HFFc6 (cell line): ENCODE measurements around the gene LCNL1. TPM values are rescaled to one million over a fixed set of nuclear protein-coding genes. Genes with fewer than 3 reads are reported as not detected.
A peak's percentile ranks its signal among the peaks of the same experiment; 100 is the strongest.

Experiments used
- DNase-seq: peaks from one replicate; pipeline ENCODE4 v3.0.0-alpha.2; 2018
- H3K27ac Mint-ChIP-seq: 2 replicates; pipeline ENCODE4 v1.8.0; 2020; ENCODE audit warnings: mild to moderate bottlenecking, mixed read lengths
- H3K27me3 Mint-ChIP-seq: 2 replicates; pipeline ENCODE4 v1.8.0; 2021; ENCODE audit warnings: mild to moderate bottlenecking, moderate library complexity, mixed read lengths; ENCODE audit not compliant: insufficient read depth
- H3K36me3 Mint-ChIP-seq: 2 replicates; pipeline ENCODE4 v1.8.0; 2021; ENCODE audit warnings: low read depth, mixed read lengths
- H3K4me1 Mint-ChIP-seq: 2 replicates; pipeline ENCODE4 v1.8.0; 2020; ENCODE audit warnings: low read depth, mixed read lengths
- H3K4me3 Mint-ChIP-seq: 2 replicates; pipeline ENCODE4 v1.8.0; 2020; ENCODE audit warnings: mild to moderate bottlenecking, moderate library complexity, mixed read lengths
- H3K9me3 Mint-ChIP-seq: 2 replicates; pipeline ENCODE4 v1.8.0; 2020; ENCODE audit warnings: mild to moderate bottlenecking, mixed read lengths
- total RNA-seq, 6 experiments: library from RNA; stranded (reverse); fragmentation: NEBNext Ultra II Directional; extraction: Animal tissue kit (Norgen Biotek cat#: 25700); gene quantifications; 2 replicates in 1 of 6; 3 replicates in 5 of 6; pipeline ENCODE4 v1.2.3, GENCODE V29; 2021
- TF ChIP-seq, protein P1 (sequence below): fragments of 200-600 bp; sonication (generic); IDR thresholded peaks from 2 replicates; pipeline ENCODE4 v1.5.0; 2021; ENCODE audit warnings: antibody characterized with exemption, mild to moderate bottlenecking

The LCNL1 gene
- total RNA-seq, 6 experiments from 2014 or later, result not detected

GRCh38 chr9:136972335-136972734 is 10.5 kb upstream of the LCNL1 start:
- Mint-ChIP-seq H3K4me1 (no peaks in the 10 kb centered on the region), H3K4me3 (no peak overlapping the region), H3K27ac (no peak overlapping the region), H3K27me3 (peaks cover 7% of the 10 kb centered on the region), H3K36me3 (no peaks in the 10 kb centered on the region), H3K9me3 (no peaks in the 10 kb centered on the region)
- TF ChIP-seq, protein P1, sequence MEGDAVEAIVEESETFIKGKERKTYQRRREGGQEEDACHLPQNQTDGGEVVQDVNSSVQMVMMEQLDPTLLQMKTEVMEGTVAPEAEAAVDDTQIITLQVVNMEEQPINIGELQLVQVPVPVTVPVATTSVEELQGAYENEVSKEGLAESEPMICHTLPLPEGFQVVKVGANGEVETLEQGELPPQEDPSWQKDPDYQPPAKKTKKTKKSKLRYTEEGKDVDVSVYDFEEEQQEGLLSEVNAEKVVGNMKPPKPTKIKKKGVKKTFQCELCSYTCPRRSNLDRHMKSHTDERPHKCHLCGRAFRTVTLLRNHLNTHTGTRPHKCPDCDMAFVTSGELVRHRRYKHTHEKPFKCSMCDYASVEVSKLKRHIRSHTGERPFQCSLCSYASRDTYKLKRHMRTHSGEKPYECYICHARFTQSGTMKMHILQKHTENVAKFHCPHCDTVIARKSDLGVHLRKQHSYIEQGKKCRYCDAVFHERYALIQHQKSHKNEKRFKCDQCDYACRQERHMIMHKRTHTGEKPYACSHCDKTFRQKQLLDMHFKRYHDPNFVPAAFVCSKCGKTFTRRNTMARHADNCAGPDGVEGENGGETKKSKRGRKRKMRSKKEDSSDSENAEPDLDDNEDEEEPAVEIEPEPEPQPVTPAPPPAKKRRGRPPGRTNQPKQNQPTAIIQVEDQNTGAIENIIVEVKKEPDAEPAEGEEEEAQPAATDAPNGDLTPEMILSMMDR, result no peak
- no peak for DNase-seq

DNA sequence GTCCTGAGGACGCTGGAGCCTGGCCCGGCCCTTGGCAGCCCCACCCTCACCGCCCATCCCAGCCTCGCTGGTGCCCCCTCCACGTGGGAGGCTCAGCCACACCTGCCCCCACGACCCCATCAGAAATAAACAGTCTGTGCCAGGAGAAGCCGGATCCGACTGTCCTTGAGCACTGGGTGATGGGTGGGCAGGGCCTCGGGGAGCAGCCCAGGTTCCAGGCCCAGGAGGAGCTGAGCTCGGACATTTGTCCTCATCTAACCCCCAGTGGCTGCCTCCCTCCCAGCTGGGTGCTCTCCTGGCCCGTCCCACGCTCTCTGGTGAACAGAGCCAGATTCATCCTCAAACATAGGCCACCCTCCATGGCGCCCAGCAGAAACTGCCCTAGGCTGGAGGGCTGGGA is 10.1 kb upstream of the LCNL1 start:
- TF ChIP-seq, protein P1, result no peak

GRCh38 chr9:136973618-136974617 is 8.9 kb upstream of the LCNL1 start:
- DNase-seq, result no peak

More for the DNA sequence above, 10.1 kb upstream of the LCNL1 start:
- Mint-ChIP-seq H3K4me1 (no peaks in the 10 kb centered on the region), H3K4me3 (no peak overlapping the region), H3K27ac (no peak overlapping the region), H3K36me3 (no peaks in the 10 kb centered on the region), H3K9me3 (no peaks in the 10 kb centered on the region), H3K27me3 (peaks cover 7% of the 10 kb centered on the region)
- DNase-seq, result no peak

DNA sequence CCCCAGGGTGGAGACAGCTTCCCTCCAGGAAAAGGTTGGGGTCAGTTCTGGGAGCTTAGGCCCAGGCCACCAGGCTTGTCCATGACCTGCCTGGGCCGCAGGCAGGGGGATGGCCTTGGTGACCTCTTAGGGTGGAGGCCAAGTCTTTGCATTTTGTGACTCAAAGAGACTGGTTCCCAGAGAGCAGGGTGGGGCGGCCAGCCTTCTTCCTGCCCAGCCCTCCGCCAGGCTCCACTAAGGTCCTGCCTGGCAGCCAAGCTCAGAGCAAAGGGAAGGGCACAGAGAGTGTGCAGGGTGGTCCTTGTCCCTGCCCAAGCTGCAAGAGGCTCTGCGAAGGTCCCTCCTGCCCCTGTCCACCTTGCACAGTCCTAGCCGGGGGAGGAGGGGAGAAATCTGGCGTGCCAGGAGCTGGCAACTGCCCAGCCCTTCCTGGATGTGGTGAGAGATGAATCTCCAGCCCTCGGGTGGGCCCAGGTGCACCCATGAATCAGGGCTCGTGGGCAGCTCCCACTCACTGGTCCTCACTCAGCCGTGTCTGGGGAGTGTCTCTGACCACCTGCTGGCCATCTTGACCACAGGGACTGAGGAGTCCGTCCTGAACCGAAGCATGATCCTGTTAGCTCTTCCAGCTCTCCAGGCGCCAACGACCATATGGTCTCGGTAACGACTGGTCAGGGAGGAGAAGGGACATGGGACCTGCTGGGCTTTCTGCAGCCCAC is 7.8 kb upstream of the LCNL1 start:
- H3K4me1 Mint-ChIP-seq, result no peaks in the 10 kb centered on the region
- H3K4me3 Mint-ChIP-seq, result no peak overlapping the region
- no peaks in the 10 kb centered on the region for H3K9me3 Mint-ChIP-seq
- DNase-seq, result no peak
- H3K27ac Mint-ChIP-seq, result no peak overlapping the region
- H3K27me3 Mint-ChIP-seq, result peaks cover 7% of the 10 kb centered on the region
- TF ChIP-seq, protein P1, result no peak
- no peaks in the 10 kb centered on the region for H3K36me3 Mint-ChIP-seq

More at GRCh38 chr9:136973618-136974617, 8.9 kb upstream of the LCNL1 start:
- H3K4me3 Mint-ChIP-seq, result no peak overlapping the region
- TF ChIP-seq, protein P1, result no peak
- no peaks in the 10 kb centered on the region for H3K36me3 Mint-ChIP-seq
- H3K27me3 Mint-ChIP-seq, result peaks cover 7% of the 10 kb centered on the region
- H3K27ac Mint-ChIP-seq, result no peak overlapping the region
- H3K4me1 Mint-ChIP-seq, result no peaks in the 10 kb centered on the region
- H3K9me3 Mint-ChIP-seq, result no peaks in the 10 kb centered on the region

GRCh38 chr9:136975644-136976043 is 7.1 kb upstream of the LCNL1 start:
- DNase-seq, result no peak
- Mint-ChIP-seq H3K27ac (no peak overlapping the region), H3K27me3 (peaks cover 6% of the 10 kb centered on the region), H3K9me3 (no peaks in the 10 kb centered on the region), H3K36me3 (no peaks in the 10 kb centered on the region), H3K4me3 (no peak overlapping the region), H3K4me1 (no peaks in the 10 kb centered on the region)
- TF ChIP-seq, protein P1, result peak; percentile 57
